Neuronal stem cell (in vitro differentiated cells): ENCODE data around the gene RPL27.

Source experiments
- DNase-seq: peaks from one replicate; pipeline ENCODE4 v3.0.0-alpha.2; 2013; ENCODE audit warnings: low spot score
- H2AFZ ChIP-seq: one replicate; pipeline ENCODE4 v1.6.1; 2013; ENCODE audit warnings: mild to moderate bottlenecking, low read length, inconsistent platforms
- H2AK5ac ChIP-seq: 2 replicates; pipeline ENCODE4 v1.6.1; 2013; ENCODE audit warnings: low read depth, mild to moderate bottlenecking, inconsistent platforms, low read length, moderate library complexity, mixed read lengths
- H2BK120ac ChIP-seq: 2 replicates; pipeline ENCODE4 v1.6.1; 2013; ENCODE audit warnings: low read depth, mild to moderate bottlenecking, inconsistent platforms, low read length, moderate library complexity, mixed read lengths
- H2BK12ac ChIP-seq: one replicate; pipeline ENCODE4 v1.6.1; 2013; ENCODE audit warnings: low read length, inconsistent platforms
- H2BK15ac ChIP-seq: 2 replicates; pipeline ENCODE4 v1.6.1; 2013; ENCODE audit warnings: mild to moderate bottlenecking, low read length, inconsistent platforms, mixed read lengths
- H2BK5ac ChIP-seq: one replicate; pipeline ENCODE4 v1.6.1; 2013; ENCODE audit warnings: inconsistent platforms, mild to moderate bottlenecking, low read length, moderate library complexity
- H3K14ac ChIP-seq: one replicate; pipeline ENCODE4 v1.6.1; 2013; ENCODE audit warnings: low read length, inconsistent platforms
- H3K18ac ChIP-seq: 2 replicates; pipeline ENCODE4 v1.6.1; 2013; ENCODE audit warnings: low read length, inconsistent platforms
- H3K23ac ChIP-seq: 2 replicates; pipeline ENCODE4 v1.6.1; 2013; ENCODE audit warnings: low read depth, mild to moderate bottlenecking, mixed read lengths, low read length, inconsistent platforms; ENCODE audit not compliant: poor library complexity
- H3K27ac ChIP-seq: replicated peaks from 3 replicates; pipeline ENCODE4 v1.5.1; 2013; ENCODE audit warnings: low read length, inconsistent platforms
- H3K27me3 ChIP-seq, 3 experiments: 2 replicates each; pipeline ENCODE4 v1.6.1; 2013; ENCODE audit warnings: low read length in 3 of 3, mild to moderate bottlenecking in 2 of 3, inconsistent platforms in 1 of 3, low read depth in 1 of 3, mixed read lengths in 1 of 3, moderate library complexity in 1 of 3; ENCODE audit not compliant: control insufficient read depth in 3 of 3, insufficient read depth in 3 of 3
- H3K36me3 ChIP-seq, 2 donors: replicated peaks in 1 of 2; 2 replicates each; pipeline ENCODE4 v1.6.1; 2013; ENCODE audit warnings: low read length in 2 of 2; ENCODE audit not compliant: control insufficient read depth in 2 of 2, insufficient read depth in 2 of 2
- H3K4ac ChIP-seq: 2 replicates; pipeline ENCODE4 v1.6.1; 2013; ENCODE audit warnings: inconsistent platforms, mild to moderate bottlenecking, low read length, moderate library complexity
- H3K4me1 ChIP-seq, 2 donors: 1 replicate in 1 of 2; 2 replicates in 1 of 2; pipeline ENCODE4 v1.6.1; 2013; ENCODE audit warnings: low read length in 2 of 2, low read depth in 1 of 2; ENCODE audit not compliant: control insufficient read depth in 2 of 2, insufficient read depth in 1 of 2
- H3K4me2 ChIP-seq: one replicate; pipeline ENCODE4 v1.6.1; 2013; ENCODE audit warnings: mild to moderate bottlenecking, low read length, inconsistent platforms; ENCODE audit not compliant: insufficient read depth, poor library complexity, severe bottlenecking
- H3K4me3 ChIP-seq, 2 donors: 2 replicates each; pipeline ENCODE4 v1.5.1; 2013; ENCODE audit warnings: low read length in 2 of 2, mild to moderate bottlenecking in 2 of 2, inconsistent platforms in 1 of 2, moderate library complexity in 1 of 2
- H3K79me1 ChIP-seq: one replicate; pipeline ENCODE4 v1.6.1; 2013; ENCODE audit warnings: low read depth, mild to moderate bottlenecking, inconsistent platforms, low read length, moderate library complexity
- H3K9ac ChIP-seq: one replicate; pipeline ENCODE4 v1.6.1; 2013; ENCODE audit warnings: mild to moderate bottlenecking, low read depth, low read length, inconsistent platforms; ENCODE audit not compliant: poor library complexity
- H3K9me3 ChIP-seq, 2 donors: replicated peaks in 1 of 2; 2 replicates each; pipeline versions ENCODE3 to v1.6.1; 2013; ENCODE audit warnings: low read length in 2 of 2, mild to moderate bottlenecking in 2 of 2, inconsistent platforms in 1 of 2, low read depth in 1 of 2, mixed read lengths in 1 of 2, moderate library complexity in 1 of 2; ENCODE audit not compliant: control insufficient read depth in 2 of 2, insufficient read depth in 1 of 2
- H4K8ac ChIP-seq: one replicate; pipeline ENCODE4 v1.6.1; 2013; ENCODE audit warnings: low read depth, mild to moderate bottlenecking, inconsistent platforms, low read length, moderate library complexity
- H4K91ac ChIP-seq: one replicate; pipeline ENCODE4 v1.6.1; 2013; ENCODE audit warnings: low read length, low read depth, mild to moderate bottlenecking, inconsistent platforms; ENCODE audit not compliant: poor library complexity
- WGBS, 2 donors: extraction: QIAGEN DNeasy Blood & Tissue Kit; methylation state at CpG; one replicate each; pipeline ENCODE4 v1.1.7; 2013; ENCODE audit warnings: missing lambda C conversion rate in 2 of 2, mixed read lengths in 1 of 2; ENCODE audit not compliant: insufficient read length in 2 of 2, insufficient replicate concordance in 1 of 2; ENCODE audit errors: extremely low coverage in 2 of 2; 5-methylcytosine and 5-hydroxymethylcytosine counted together

RPL27 gene

DNA sequence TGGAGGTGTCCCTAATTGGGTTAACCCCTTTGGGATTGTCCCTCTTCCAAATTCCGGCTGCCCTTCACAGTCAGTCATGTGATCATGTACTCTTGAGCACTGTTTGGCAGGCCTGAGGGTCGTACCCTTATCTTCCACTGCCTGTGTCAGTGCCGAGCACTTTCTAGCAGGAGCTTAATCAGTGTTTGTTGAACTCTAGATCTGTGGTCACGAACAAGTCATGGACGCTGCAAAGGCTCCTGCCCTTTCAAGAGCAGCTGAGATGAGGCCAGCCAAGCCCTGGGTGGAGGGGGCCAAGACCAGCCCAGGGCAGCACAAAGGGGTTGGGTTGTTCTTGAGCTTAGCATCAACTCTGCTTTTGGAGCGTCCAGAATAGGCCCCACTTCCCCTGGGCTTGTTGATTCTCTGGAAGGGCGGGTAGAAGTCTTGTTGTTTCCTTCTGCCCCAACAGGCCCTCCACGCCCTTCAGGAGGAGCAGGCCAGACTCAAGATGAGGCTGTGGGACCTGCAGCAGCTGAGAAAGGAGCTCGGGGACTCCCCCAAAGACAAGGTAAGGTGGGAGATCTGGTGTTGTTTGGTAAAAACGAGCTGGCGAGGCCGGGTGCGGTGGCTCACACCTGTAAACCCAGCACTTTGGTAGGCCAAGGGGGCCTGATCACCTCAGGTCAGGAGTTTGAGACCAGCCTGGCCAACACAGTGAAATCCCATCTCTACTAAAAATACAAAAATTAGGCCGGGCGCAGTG is 13.7 kb downstream of the RPL27 start:
- no peak overlapping the region for H4K8ac ChIP-seq
- no peak overlapping the region for H3K4me2 ChIP-seq
- H2AK5ac ChIP-seq: no peak overlapping the region
- no peak overlapping the region for H3K4ac ChIP-seq
- no peaks in the 10 kb centered on the region for H3K9me3 ChIP-seq
- no peak overlapping the region for H2BK12ac ChIP-seq
- no peak overlapping the region for H3K27ac ChIP-seq
- H3K4me1 ChIP-seq: peaks cover 8 to 20% of the 10 kb centered on the region in 2 donors
- H3K14ac ChIP-seq: no peak overlapping the region
- no peak overlapping the region for H3K4me3 ChIP-seq
- no peak overlapping the region for H3K9ac ChIP-seq
- H3K79me1 ChIP-seq: peaks cover 2% of the 10 kb centered on the region
- H2BK5ac ChIP-seq: no peak overlapping the region
- peak overlapping the region; percentile 61 for H2BK120ac ChIP-seq
- H3K18ac ChIP-seq: no peak overlapping the region
- DNase-seq: no peak
- WGBS, 2 donors: no CpG with 5 or more reads among the region's 15 CpGs
- H3K36me3 ChIP-seq: peaks cover 12 to 18% of the 10 kb centered on the region in 2 donors
- no peak overlapping the region for H2AFZ ChIP-seq
- no peak overlapping the region for H3K23ac ChIP-seq
- H4K91ac ChIP-seq: no peak overlapping the region
- H3K27me3 ChIP-seq: no peaks in the 10 kb centered on the region
- H2BK15ac ChIP-seq: no peak overlapping the region

GRCh38 chr17:43013296-43013695 is 15.1 kb downstream of the RPL27 start:
- no peak for DNase-seq
- no peak overlapping the region for H3K14ac ChIP-seq
- no peaks in the 10 kb centered on the region for H3K9me3 ChIP-seq
- H3K27ac ChIP-seq: no peak overlapping the region
- H2BK120ac ChIP-seq: no peak overlapping the region
- no peak overlapping the region for H3K4me2 ChIP-seq
- no peak overlapping the region for H4K8ac ChIP-seq
- H2AK5ac ChIP-seq: no peak overlapping the region
- no peak overlapping the region for H2BK15ac ChIP-seq
- H3K4ac ChIP-seq: no peak overlapping the region
- peaks cover 12 to 21% of the 10 kb centered on the region in 2 donors for H3K36me3 ChIP-seq
- H3K79me1 ChIP-seq: peaks cover 5% of the 10 kb centered on the region
- peaks cover 12 to 26% of the 10 kb centered on the region in 2 donors for H3K4me1 ChIP-seq
- no peak overlapping the region for H3K23ac ChIP-seq
- no peak overlapping the region for H2BK12ac ChIP-seq
- no peak overlapping the region for H2AFZ ChIP-seq
- H2BK5ac ChIP-seq: no peak overlapping the region
- no CpG with 5 or more reads among the region's 8 CpGs for WGBS, 2 donors
- H3K9ac ChIP-seq: peak overlapping the region; percentile 37
- no peaks in the 10 kb centered on the region for H3K27me3 ChIP-seq
- no peak overlapping the region for H3K4me3 ChIP-seq
- H3K18ac ChIP-seq: peak overlapping the region; percentile 13
- no peak overlapping the region for H4K91ac ChIP-seq

GRCh38 chr17:43014020-43014648 is 15.9 kb downstream of the RPL27 start:
- no peak overlapping the region for H4K91ac ChIP-seq
- H3K27ac ChIP-seq: no peak overlapping the region
- no CpG with 5 or more reads among the region's 12 CpGs for WGBS, 2 donors

More at GRCh38 chr17:43014020-43014648, 15.9 kb downstream of the RPL27 start:
- Histone ChIP-seq H3K9ac (peak overlapping the region; percentile 34), H2AK5ac (no peak overlapping the region), H2AFZ (no peak overlapping the region), H3K4me3 (no peak overlapping the region), H2BK5ac (no peak overlapping the region), H3K23ac (peak overlapping the region; percentile 34), H3K27me3 (no peaks in the 10 kb centered on the region), H2BK12ac (no peak overlapping the region), H3K79me1 (peaks cover 5% of the 10 kb centered on the region), H3K36me3 (peaks cover 12 to 21% of the 10 kb centered on the region in 2 donors), H3K18ac (no peak overlapping the region), H3K4me1 (peaks cover 16 to 35% of the 10 kb centered on the region in 2 donors), H4K8ac (no peak overlapping the region), H3K14ac (no peak overlapping the region), H3K4ac (no peak overlapping the region), H2BK15ac (no peak overlapping the region), H3K4me2 (no peak overlapping the region), H3K9me3 (no peaks in the 10 kb centered on the region), H2BK120ac (no peak overlapping the region)
- DNase-seq: no peak
